RCC 7860 (cell line): ENCODE measurements around the gene CMTM5.
"Not testable (repeated sequence)": the region's sequence is repeated elsewhere in the genome, so short reads cannot be mapped to it uniquely, and the experiment has no call there.

Experiments used
- DNase-seq: peaks from one replicate; pipeline ENCODE4 v3.0.0-alpha.2; 2015; ENCODE audit warnings: low spot score
- FAIRE-seq: peaks from 2 replicates; lab custom pipeline; 2012; peaks lifted over from hg19 to GRCh38; lab: Jason Lieb, UNC

The CMTM5 gene

DNA sequence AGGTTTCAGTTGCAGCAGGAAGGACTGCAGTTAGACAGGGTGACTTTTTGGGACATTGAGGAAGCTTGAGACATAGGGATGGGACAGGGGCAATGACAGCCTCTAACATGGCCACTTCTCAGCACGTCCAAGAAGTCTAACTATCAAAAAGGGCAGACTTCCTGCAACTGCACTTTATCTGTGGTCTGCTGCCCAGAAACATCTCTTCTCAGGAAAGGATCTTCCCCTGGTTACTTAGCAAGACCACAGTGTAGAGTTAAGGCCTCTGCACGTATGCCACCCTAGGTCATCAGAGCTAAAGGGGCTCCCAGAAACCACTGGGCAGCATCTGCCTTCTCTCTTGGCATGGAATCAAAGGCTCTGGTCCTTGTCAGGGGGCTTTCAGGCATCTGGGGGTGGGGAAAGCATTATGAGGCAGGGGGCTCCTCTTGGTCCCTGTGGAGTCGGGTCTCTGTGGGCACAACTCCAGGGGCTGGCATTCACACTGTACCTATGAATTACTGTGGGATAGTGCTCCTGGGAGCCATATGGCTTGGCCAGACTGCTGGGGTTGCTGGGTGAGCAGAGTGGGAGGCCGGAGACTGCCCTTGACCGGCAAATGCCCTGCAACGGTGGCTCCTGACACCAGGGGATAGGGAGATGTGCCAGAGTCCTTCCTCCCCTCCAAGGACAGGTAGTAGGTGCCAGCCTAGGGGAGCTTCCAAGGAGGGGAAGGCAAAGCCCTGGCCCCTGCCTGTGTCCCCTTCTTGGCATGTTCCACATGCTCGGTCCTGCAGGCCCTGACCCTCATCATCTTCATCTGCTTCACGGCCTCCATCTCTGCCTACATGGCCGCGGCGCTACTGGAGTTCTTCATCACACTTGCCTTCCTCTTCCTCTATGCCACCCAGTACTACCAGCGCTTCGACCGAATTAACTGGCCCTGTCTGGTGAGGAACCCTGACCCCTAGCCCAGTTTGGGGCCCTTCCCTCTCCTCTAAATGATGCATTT, 1.0 kb downstream of the CMTM5 start:
- DNase-seq (no peak), FAIRE-seq (no peak)

DNA sequence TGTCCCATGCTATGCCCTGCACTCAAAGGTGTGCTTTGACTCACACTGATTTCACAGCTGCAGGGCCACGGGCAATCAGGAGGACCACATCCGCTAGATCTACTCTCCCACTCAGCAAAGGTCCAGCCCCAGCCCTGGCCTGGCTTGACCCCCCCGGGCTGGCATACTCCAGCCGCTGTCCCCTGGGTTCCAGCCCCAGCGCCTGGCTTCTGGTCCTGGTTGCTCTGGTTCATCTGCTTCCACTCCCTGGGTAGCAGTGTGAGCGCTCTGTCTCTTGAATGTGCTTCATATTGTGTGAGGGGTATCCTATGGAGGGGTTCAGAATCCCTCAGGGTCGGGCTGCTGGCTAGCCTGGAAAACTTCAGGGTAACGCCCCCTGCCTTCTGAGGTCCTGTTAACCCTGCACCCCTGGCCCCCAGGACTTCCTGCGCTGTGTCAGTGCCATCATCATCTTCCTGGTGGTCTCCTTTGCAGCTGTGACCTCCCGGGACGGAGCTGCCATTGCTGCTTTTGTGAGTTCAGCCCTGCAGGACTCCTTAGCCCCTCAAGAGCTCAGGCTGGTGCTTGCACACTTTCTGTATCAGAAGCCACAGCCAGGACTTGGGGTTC, 1.9 kb downstream of the CMTM5 start:
- no peak for DNase-seq
- no peak for FAIRE-seq

DNA sequence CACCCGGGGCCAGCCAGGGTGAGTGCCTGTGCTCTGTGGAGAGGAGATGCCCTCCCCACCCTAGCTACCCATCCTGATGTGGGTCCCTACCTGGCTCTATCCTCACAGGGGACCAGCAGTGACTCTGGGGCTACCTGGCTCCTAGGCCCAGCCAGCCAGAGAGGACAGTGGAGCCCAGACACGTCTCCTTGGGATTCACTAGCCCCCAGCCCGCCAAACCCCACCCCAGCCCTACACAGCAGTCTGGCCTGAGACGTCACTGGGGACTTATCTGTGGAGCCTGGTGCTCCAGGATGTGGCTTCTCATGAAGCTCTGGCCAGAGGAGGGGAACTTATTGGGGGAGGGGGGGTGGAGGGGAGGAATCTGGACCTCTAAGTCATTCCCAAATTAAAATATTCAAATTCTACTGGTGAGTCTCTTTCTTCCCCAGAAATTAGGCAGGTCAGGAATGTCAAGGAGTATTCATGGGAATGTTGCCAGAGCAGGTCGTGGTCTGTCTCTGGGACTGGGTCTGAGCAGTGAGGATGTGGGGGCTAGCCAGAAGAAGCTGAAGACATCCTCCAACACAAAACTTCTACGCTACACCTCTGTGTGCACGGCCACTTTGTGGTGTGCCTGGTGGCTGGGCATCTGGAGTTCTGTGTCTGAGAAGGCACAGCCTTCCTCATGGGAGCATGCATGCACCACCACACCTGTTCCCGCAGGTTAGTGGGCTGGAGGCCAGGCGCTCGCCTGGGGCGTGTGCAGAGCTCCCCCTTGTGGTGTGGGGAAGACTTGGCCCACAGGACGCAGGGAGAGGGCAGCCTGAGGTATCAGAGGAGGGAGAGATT, 2.7 kb downstream of the CMTM5 start:
- FAIRE-seq (no peak), DNase-seq (no peak)

DNA sequence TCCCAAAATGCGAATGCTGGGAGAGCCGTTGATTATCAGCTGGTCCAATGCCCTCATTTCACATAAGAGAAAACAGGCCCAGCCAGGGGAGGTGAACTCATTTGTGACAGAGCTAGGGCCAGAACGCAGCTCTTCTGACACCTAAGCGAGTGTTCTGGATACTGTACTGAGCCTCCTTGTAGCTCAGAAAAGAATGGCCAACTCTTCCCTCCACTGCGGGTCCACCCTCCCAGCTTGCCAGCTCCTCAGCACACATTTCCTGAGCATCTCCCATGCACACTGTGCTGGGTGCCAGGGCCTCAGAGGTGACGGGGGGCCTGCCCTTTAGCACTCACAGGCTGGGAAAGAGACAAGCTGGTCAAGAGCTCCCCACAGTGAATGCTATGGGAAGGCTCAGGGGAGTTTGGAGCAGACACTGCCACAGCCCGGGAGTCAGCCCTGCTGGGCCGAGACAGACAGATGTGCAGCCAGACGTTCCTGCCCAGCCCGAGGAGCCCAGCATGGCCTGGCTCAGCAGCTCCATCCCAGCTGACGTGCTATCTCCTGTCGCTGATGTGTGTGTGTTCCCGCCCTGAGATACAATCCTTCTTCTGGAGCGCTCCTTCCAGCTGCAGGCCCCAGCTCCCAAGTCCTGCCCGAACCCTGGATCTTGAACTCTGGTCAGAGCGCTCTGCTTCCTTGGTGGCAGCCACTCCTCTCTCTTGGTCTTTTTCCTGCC, 3.5 kb downstream of the CMTM5 start:
- DNase-seq (no peak), FAIRE-seq (no peak)

DNA sequence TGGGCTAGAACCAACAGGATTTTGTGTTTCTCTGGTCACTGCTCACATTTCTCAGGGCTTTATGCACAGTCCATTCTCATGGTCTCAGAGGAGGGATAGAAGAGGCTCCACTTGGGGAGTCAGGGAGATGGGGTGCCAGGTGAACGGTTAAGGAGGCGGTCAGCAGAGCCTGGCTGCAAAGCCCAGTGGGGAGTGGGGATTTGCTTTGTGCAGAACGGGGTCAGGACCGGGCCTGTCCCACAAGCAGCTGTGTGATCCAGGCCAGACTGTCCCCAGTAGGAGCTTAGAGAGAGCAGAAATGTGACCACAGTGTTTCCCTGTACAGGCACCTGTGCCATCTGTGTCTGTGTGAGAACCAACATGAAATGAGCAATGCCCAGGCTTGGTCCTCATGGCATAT, 4.1 kb downstream of the CMTM5 start:
- FAIRE-seq (no peak), DNase-seq (no peak)

DNA sequence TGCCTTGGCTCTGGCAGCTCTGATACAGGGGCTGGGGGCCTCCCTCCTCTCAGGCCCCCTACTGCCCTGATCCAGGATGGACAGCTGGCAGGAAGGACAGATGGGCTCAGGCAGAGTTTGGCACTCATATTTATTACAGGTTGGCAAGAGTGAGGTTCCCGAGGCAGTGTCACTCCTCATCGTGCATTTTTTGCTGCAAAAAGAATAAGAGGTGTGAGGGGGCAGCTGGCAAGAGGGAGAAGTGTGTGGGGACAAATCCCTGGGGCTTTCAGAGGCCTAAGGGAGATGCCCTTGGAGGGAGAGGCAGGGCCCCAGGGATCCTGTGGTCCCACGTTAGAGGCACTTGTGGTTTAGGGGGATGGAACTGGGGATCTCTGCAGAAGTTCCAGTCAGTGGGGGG, 5.0 kb downstream of the CMTM5 start:
- FAIRE-seq (no peak), DNase-seq (no peak)

DNA sequence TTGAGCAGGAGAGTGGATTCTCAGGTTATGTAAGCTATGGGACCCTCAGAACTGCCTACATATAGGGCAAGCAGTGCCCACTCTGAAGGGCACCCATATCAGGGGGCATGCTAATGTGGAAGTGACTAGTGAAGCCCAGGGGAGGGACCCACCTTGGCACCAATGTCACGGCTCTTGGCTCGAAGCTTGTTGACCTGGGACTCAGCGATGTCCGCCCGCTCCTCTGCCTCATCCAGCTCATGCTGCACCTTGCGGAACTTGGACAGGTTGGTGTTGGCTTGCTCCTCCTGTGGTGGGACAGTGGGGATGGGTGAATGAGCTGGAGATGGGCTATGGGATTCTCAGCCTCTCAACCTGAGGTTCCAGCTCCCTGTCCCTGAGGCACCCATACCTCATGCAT, 5.4 kb downstream of the CMTM5 start:
- no peak for DNase-seq

DNA sequence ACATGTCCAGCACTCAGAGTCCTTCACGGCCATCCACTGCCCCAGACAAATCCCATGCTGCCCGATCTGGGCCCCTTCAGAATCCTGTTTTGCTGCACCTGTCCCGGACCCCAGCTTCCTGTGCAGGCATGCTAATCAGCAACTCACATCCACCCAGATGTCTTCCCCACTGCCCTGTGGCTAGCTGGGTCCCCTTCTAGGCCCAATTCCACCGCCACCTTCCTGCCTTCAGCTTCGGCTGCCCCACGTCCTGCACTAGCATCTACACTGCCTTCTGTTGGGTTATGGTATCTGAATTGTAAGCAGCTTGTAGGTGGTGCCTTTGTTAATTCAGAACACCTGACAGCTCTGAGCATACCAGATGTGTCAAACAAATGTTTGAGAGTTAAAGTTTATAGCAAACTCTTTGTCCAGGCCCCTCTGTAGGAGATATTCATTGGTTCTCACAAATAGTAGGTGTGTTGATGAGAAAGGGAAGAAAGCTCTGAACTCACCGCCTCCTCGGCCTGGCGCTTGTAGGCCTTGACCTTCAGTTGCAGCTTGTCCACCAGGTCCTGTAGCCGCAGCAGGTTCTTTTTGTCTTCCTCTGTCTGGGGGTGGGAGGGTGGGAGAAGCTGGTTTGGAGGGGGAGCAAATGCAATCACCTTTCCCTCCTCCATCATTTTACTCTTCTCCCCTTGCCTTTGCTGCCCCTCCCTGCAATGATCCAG, 6.0 kb downstream of the CMTM5 start:
- FAIRE-seq (no peak), DNase-seq (no peak)

More for the DNA sequence above, 5.4 kb downstream of the CMTM5 start:
- no peak for FAIRE-seq

DNA sequence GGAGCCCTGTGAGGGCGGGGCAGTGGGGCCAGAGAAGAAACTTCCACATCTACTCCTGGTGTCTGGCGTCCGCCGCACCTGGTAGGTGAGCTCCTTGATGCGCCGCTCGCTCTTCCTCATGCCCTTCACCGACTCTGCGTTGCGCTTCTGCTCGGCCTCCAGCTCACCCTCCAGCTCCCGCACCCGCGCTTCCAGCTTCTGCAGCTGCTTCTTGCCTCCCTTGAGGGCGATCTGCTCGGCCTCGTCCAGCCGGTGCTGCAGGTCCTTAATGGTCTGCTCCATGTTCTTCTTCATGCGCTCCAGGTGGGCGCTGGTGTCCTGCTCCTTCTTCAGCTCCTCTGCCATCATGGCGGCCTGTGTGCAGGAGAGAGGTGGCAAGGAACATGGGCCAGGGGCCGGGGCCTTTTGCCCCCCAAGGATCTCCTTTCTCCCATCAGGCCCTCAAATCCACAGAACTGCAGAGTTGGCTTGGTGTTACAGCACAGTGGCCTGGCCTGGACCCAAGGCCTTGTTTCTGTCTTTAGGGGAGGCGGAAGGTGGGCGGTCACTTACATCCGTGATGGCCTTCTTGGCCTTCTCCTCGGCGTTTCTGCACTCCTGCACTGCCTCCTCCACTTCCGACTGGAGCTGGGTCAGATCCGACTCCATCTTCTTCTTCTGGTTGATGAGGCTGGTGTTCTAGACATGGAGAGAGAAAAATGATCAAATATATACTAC, 7.7 kb downstream of the CMTM5 start:
- FAIRE-seq (no peak), DNase-seq (no peak)

DNA sequence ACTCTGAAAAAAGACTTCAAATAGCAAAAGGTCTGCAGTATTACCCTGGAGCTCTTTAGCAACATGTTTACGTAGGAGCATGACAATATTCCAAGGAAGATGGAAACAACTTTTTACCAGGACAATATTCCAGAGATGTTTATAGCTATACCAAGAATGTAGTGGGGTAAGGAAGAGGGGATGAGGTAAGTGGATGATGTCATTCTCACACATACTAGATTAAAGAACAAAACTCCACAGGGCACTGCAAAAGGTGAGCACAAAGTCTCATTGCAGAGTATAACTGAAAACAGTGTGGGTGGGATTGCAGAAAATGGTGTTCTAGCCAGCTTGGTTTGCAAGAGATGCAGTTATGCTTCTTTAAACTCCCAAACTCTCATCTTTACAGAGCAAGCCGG, 8.4 kb downstream of the CMTM5 start:
- FAIRE-seq (no peak), DNase-seq (no peak)

DNA sequence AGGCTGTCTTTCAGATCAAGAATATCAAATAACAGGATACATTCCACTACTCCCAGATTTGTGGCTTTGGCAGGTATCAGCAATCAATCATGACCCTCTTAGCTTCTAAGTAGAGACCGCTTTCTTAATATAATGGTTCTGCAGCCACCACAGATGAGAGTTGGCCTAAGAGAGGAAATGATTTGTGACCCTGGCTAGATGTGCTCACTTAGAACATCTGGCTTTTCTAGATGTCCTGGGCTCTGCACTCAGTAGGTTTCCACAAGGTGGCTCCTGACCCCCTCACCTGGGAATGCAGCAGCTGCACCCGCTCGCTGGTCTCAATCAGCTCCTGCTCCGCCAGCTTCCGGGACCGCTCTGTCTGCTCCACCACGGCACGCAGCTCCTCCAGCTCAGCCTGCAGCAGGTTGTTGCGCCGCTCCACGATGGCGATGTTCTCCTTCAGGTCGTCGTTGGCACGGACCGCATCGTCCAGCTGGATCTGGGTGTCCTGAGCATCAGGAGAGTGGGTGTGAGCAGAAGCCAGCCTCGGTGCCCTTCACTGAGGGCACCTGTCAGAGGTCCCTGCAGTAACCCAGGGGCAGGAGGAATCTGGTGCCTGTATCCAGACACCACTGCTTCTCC, 8.9 kb downstream of the CMTM5 start:
- no peak for DNase-seq
- no peak for FAIRE-seq

DNA sequence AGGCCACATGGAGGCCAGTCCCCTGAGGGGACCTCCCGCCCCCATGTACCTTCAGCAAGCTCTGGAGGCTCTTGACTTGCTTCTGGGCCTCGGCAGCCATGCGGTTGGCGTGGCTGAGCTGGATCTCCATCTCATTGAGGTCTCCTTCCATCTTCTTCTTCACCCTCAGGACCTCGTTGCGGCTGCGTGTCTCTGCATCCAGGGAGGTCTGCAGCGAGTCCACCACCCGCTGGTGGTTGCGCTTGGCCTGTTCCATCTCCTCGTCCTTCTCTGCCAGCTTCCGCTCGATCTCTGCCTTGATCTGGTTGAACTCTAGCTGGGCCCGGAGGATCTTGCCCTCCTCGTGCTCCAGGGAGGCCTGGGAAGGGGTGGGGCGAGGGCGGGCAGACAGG, 9.4 kb downstream of the CMTM5 start:
- not testable (repeated sequence) for DNase-seq, FAIRE-seq

DNA sequence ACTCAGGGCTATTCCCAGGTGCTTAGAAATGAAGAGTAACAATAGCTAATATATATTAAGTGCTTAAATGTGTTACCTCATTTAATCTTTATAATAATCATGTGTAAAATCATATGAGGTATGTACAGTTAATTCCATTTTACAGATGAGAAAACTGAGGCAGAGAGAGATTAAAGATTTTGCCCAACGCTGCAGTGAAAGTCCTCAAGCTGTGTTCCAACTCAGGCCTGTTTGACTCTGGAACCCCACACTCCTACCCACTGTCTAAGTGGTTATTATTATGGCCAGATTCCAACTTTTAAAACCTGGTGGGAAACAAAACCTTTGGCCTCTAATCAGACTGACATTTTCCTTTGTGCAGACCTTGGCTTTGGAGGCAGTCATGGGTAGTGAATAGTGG, 10.2 kb downstream of the CMTM5 start:
- FAIRE-seq, result no peak
- no peak for DNase-seq

DNA sequence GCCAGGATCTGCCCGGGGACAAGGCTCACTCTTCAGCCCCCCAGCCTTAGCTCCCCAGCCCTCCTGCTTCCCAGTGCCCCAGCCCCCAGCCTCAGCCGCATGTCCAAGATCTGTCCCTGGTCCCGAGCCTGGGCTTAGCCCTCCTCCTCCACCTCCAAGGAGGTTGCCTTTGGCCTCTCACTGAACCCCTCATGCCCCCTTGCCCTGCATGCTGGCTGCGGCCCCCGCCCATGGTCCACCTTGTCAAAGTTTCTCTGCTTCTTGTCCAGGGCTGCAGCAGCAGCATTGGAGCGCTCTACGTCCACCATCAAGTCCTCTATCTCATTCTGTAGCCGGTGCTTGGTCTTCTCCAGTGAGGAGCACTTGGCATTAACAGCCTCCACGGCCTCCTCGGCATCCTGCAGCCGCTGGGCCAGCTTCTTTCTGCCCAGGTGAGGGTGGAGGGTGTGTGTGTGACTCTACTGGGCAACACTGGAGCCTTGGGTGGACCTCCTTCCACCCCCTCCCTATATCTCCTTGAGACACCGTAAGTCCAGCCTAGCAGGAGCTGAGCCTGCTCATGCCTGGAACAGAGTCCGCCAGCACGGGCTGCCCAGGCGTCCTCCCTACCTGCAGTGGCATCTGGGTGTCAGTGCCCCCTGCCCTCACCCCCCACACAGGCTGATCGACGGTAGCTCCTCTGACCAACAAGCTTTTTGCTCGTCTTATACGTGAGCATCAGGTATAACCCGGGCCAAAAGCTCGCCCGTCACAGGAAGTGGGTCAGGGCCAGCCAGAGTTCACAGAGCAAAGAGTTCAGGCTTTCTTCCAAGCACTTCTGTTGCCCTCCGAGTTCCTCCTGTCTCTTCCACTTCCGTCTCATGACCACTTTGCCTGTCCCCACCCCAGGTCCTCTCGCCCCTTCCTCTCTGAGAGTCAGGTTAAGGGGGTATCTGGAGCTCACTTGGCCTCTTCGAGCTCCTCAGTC, 11.4 kb downstream of the CMTM5 start:
- FAIRE-seq, result no peak
- DNase-seq, result no peak

DNA sequence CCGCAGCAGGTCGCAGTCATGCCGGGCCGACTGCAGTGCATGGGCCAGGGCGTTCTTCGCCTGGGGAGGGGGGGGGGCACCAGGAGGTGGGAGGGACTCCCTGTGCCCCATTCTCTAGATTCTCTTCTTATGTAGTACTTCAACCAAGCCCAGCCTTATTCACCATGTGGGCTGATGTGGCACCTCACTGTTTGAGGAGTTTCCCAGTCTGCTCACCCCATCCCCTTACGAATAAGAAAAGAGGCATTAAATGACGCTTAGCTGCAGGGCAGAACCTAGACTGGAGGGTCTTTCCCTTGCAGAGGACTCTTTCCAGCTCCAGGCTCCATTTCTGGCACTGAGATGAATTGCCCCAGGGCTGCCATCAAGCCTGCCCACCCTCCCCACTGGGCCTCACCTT, 12.2 kb downstream of the CMTM5 start:
- FAIRE-seq, result no peak
- no peak for DNase-seq

DNA sequence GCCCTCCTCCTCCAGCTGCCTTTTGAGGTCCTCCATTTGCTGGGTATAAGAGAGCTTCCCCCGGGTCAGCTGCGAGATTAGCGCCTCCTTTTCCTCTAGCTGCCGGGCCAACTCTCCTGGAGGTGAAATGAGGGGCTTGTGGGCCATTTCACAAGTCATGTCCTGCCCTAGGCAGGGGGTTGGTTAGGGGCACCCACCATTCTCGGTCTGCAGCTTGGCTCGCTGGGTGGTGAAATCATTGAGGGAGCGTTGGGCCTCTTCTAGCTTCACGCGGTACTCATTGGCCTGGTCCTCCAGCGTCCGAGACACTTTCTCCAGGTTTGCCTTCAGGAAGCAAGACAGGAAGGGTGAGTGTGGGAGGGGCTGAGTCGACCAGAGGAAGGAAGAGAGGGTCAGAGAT, 12.6 kb downstream of the CMTM5 start:
- FAIRE-seq (no peak), DNase-seq (no peak)

DNA sequence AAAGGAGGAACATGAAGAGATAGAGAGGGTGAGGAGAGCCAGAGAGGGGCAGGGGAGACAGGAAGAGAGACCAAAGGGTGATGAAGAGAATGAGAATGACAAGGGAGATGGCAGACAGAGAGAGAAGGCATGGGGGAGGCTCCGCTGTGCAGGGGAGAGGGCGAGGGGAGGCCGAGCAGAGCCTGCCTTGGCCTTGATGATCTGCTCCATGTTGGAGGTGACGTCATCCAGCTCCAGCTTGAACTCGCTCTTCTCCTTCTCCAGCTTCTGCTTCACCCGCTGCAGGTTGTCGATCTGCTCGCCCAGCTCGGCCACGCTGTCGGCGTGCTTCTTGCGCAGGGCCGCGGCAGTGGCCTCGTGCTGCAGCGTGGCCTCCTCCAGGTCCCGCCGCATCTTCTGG, 13.0 kb downstream of the CMTM5 start:
- not testable (repeated sequence) for DNase-seq, FAIRE-seq

DNA sequence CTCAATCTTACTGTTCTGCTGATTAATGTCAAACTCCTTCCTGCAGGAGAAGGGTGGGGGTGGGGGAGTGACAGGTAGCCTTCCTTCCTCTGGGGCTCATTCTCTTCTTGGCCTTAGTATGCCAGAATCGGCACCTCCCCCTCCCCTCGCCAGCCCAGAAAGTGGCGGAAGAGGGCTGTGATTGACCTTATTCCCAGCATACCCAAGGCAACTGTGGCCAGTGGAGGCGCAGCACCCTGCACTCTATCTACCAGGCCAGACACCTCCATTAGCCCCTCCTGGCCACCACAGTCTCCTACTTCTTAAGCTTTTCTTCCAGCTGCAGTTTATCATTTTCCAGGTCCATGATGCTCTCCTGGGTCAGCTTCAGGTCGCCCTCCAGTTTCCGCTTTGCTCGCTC, 15.8 kb downstream of the CMTM5 start:
- no peak for DNase-seq
- no peak for FAIRE-seq
